ENCODE measurements around the gene TUBB6. TPM values are rescaled to one million over a fixed set of nuclear protein-coding genes. Genes with fewer than 3 reads are reported as not detected.

Gene TUBB6
- total and polyA plus RNA-seq, 2 of the 8 experiments (the other 6 are each of a cell fraction or from before 2014, with no cell fraction given) = 126 to 223 TPM

DNA sequence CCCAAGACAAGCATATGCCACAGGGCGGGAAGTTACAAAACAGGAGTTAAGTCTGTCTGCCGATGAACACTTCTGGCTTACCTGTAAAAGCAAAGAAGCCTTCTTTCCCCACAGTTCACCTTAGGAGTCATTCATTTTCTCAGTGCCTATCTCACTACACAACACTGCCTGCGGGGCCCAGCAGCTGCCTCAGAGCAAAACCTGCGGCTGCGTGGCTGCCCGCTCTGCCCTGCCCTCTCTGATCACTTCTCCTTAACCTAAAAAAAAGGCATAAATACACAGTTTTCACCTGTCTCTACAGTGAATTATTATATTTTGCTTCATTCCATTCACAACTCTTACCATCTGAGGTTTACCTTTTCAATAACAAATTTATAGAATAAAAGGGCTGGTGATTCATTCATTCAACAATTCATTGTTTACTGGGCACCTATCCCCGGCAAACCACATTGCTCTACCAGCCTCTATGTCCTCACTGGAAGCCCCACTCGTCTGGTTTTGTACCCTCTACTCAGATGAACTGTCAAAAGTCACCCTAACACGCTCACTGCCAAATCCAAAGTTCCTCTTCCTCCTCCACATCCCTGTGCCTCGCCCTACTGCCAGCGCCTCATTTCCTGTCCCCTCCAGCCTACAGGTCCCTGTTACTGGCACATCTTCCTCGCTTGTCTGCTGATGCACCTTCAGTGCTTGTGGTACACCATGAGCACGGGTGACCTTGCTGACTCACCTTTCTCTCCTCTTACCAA, 37.6 kb downstream of the TUBB6 start (continued):
- TF ChIP-seq, protein P1, sequence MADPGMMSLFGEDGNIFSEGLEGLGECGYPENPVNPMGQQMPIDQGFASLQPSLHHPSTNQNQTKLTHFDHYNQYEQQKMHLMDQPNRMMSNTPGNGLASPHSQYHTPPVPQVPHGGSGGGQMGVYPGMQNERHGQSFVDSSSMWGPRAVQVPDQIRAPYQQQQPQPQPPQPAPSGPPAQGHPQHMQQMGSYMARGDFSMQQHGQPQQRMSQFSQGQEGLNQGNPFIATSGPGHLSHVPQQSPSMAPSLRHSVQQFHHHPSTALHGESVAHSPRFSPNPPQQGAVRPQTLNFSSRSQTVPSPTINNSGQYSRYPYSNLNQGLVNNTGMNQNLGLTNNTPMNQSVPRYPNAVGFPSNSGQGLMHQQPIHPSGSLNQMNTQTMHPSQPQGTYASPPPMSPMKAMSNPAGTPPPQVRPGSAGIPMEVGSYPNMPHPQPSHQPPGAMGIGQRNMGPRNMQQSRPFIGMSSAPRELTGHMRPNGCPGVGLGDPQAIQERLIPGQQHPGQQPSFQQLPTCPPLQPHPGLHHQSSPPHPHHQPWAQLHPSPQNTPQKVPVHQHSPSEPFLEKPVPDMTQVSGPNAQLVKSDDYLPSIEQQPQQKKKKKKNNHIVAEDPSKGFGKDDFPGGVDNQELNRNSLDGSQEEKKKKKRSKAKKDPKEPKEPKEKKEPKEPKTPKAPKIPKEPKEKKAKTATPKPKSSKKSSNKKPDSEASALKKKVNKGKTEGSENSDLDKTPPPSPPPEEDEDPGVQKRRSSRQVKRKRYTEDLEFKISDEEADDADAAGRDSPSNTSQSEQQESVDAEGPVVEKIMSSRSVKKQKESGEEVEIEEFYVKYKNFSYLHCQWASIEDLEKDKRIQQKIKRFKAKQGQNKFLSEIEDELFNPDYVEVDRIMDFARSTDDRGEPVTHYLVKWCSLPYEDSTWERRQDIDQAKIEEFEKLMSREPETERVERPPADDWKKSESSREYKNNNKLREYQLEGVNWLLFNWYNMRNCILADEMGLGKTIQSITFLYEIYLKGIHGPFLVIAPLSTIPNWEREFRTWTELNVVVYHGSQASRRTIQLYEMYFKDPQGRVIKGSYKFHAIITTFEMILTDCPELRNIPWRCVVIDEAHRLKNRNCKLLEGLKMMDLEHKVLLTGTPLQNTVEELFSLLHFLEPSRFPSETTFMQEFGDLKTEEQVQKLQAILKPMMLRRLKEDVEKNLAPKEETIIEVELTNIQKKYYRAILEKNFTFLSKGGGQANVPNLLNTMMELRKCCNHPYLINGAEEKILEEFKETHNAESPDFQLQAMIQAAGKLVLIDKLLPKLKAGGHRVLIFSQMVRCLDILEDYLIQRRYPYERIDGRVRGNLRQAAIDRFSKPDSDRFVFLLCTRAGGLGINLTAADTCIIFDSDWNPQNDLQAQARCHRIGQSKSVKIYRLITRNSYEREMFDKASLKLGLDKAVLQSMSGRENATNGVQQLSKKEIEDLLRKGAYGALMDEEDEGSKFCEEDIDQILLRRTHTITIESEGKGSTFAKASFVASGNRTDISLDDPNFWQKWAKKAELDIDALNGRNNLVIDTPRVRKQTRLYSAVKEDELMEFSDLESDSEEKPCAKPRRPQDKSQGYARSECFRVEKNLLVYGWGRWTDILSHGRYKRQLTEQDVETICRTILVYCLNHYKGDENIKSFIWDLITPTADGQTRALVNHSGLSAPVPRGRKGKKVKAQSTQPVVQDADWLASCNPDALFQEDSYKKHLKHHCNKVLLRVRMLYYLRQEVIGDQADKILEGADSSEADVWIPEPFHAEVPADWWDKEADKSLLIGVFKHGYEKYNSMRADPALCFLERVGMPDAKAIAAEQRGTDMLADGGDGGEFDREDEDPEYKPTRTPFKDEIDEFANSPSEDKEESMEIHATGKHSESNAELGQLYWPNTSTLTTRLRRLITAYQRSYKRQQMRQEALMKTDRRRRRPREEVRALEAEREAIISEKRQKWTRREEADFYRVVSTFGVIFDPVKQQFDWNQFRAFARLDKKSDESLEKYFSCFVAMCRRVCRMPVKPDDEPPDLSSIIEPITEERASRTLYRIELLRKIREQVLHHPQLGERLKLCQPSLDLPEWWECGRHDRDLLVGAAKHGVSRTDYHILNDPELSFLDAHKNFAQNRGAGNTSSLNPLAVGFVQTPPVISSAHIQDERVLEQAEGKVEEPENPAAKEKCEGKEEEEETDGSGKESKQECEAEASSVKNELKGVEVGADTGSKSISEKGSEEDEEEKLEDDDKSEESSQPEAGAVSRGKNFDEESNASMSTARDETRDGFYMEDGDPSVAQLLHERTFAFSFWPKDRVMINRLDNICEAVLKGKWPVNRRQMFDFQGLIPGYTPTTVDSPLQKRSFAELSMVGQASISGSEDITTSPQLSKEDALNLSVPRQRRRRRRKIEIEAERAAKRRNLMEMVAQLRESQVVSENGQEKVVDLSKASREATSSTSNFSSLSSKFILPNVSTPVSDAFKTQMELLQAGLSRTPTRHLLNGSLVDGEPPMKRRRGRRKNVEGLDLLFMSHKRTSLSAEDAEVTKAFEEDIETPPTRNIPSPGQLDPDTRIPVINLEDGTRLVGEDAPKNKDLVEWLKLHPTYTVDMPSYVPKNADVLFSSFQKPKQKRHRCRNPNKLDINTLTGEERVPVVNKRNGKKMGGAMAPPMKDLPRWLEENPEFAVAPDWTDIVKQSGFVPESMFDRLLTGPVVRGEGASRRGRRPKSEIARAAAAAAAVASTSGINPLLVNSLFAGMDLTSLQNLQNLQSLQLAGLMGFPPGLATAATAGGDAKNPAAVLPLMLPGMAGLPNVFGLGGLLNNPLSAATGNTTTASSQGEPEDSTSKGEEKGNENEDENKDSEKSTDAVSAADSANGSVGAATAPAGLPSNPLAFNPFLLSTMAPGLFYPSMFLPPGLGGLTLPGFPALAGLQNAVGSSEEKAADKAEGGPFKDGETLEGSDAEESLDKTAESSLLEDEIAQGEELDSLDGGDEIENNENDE (IDR thresholded peaks at IDR 0.05; ENCODE audit: insufficient replicate concordance, low read length) = no peak
- no peak for TF ChIP-seq ASH2L (IDR thresholded peaks at IDR 0.05; ENCODE audit: low read length)
- no peak for TF ChIP-seq SP2 (IDR thresholded peaks at IDR 0.05; ENCODE audit: low read length)
- TF ChIP-seq EZH2 (IDR thresholded peaks at IDR 0.05; ENCODE audit: low read depth, low read length, severe bottlenecking) = no peak
- no peak for TF ChIP-seq NRF1 (IDR thresholded peaks at IDR 0.05; ENCODE audit: low read depth, low read length)
- TF ChIP-seq CHD1 (IDR thresholded peaks at IDR 0.05; ENCODE audit: low read depth, low read length) = no peak
- TF ChIP-seq, protein P2, sequence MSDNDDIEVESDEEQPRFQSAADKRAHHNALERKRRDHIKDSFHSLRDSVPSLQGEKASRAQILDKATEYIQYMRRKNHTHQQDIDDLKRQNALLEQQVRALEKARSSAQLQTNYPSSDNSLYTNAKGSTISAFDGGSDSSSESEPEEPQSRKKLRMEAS (IDR thresholded peaks at IDR 0.05) = no peak

Data from H1 (cell line).